GM21825 (cell line): ENCODE data around the gene AFG3L2.

ENCODE experiments used
- ATAC-seq: cut with Tn5 transposase; IDR thresholded peaks from one replicate; pipeline ENCODE4 v1.9.1; 2021; ENCODE audit warnings: mild to moderate bottlenecking, moderate library complexity; ENCODE audit not compliant: unreplicated experiment

The AFG3L2 gene

GRCh38 chr18:12327510-12328178, 49.4 kb downstream of the AFG3L2 start:
- peak; percentile 74 for ATAC-seq

GRCh38 chr18:12326711-12327460, 50.1 kb downstream of the AFG3L2 start:
- ATAC-seq: no peak

DNA sequence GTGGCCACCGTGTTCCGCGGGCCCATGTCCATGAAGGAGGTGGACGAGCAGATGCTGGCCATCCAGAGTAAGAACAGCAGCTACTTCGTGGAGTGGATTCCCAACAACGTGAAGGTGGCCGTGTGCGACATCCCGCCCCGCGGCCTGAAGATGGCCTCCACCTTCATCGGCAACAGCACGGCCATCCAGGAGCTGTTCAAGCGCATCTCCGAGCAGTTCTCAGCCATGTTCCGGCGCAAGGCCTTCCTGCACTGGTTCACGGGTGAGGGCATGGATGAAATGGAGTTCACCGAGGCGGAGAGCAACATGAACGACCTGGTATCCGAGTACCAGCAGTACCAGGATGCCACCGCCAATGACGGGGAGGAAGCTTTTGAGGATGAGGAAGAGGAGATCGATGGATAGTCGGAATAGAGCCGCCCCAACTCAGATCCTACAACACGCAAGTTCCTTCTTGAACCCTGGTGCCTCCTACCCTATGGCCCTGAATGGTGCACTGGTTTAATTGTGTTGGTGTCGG, 51.2 kb downstream of the AFG3L2 start:
- no peak for ATAC-seq

- no peak for ATAC-seq
Measured at GRCh38 chr18:12324991-12325725, 51.9 kb downstream of the AFG3L2 start.

DNA sequence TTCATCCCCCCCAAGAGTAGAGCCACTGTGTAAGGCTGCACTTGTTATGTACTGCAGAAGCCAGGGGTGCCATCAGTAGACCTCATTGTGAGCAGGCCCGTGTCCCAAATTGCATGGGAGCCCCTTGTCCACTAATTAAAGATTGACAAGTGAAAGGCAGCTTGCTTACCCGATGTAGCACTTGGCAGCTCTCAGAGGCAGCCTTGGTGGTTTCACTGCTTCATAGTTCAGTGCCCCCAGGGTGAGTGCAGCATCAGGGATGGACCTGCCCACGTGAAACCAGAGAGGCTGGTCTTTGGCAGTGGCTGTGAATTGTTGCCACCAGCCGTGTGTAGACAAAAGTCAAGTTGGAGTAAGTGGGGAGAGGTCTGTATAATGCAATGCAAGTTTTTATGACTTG, 55.7 kb downstream of the AFG3L2 start:
- peak; percentile 71 for ATAC-seq

DNA sequence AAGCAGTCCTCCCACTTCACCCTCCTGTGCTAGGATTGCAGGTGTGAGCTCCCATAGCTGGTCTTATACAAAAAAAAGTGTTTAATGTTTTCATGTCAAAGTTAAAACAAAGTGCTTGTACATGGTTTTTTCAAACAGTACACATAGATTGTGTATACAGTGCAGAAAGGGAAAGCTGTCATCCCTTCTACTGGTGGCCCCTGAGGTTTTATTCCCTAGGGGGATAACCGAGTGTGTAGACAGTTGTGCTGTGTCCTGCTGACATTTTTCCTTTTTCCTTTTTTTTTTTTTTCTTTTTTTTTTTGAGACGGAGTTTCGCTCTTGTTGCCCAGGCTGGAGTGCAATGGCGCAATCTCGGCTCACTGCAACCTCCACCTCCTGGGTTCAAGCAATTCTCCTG, 58.2 kb downstream of the AFG3L2 start:
- no peak for ATAC-seq

DNA sequence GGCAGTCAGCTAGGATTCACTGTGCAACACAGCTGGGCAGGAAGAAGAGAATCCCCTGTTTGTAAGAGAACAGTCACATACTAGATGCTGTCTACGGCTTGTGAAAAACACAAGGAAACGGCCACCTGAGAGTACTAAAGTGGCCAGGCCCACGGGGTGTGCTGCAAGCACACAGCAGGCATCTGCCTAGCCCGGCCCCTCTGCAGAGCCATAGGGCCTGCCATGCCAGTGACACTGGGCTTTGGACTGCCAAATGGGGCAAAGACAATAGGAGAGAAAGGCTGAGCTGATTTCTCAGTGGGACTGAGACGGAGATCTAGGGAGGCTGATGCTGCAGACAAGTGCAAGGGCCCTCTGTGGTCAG, 58.7 kb downstream of the AFG3L2 start:
- no peak for ATAC-seq

DNA sequence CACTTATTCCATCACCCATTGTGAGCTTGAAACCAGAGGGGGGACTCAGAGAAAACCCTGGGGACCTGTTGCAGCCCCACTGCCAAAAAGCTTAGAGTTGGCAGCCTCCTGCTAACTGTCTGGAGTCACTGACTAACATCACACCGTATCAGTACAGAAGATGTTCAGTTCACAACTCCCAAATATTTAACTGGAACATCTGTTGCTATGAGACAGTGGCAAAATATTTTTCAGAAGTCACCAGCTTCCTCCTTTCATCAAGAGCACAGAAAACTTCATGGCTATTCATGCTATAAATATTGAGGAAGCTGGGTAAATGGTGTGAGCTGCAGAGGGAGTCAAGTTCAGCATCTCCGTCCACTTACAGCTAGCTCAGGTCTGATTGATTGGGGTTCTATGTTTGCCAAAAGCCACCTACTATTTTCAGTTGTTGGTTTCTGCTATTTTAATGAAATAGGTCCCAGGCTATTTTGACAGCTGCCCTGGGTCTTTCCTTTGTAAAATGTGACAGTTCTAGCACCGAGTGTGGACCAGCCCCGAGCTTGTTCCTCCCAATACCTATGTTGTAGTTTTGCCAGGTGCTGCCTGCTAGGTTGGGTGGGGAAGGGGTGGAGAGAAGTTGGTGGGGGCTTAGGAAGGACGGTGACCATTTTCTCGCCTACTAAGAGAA, 59.2 kb downstream of the AFG3L2 start:
- no peak for ATAC-seq

- ATAC-seq: no peak
Measured at GRCh38 chr18:12315911-12316310, 61.1 kb downstream of the AFG3L2 start.

DNA sequence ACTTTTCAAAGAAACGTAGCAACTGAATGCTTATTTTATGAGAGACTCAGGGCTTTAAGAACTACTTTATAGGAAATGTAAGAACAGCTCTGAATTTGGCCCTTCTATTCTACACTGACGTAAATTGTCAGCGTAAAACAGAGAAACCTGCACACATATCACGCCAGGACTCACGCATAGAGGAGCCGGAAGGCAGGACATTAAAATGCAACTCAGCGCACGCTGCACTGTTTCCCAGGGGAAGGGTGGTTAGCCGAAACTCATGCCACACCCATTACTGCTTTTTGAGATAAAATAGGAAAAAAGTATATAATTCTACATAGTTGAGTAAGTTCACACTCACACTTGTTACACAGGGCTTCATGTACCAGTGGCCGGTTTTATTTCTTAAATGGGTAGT, 61.5 kb downstream of the AFG3L2 start:
- ATAC-seq: no peak

DNA sequence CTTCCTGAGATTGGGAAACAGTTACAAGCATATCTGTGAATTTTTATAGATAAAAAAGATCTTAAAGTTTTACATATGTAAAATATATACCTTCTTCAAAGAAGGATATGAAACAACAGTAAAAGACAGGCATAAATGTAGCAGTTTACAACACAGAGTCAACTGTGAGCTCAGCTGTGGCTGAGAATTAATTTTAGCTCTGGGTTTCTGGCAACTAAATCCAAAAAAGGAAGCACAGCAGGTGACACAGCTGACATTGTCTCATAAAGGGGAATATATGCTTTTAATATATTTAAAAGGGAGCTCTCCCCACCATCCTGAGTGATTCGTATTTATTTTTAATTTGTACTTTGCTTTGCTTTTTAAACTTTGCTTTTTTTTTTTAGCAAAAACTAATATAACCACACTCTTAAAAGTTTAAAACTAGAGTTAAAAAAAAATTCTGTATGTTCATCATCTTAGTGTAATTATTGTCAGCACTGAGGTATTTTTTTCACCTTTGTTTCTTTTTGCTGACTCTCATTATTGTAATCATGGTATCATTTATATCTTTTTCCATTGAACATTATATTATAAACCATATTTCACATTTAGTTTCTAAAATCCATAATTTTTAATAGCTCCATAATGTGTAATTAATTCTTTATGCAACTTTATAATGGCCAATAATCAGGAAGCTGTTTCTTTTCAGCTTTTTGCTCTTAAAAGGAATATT, 62.3 kb downstream of the AFG3L2 start:
- no peak for ATAC-seq

DNA sequence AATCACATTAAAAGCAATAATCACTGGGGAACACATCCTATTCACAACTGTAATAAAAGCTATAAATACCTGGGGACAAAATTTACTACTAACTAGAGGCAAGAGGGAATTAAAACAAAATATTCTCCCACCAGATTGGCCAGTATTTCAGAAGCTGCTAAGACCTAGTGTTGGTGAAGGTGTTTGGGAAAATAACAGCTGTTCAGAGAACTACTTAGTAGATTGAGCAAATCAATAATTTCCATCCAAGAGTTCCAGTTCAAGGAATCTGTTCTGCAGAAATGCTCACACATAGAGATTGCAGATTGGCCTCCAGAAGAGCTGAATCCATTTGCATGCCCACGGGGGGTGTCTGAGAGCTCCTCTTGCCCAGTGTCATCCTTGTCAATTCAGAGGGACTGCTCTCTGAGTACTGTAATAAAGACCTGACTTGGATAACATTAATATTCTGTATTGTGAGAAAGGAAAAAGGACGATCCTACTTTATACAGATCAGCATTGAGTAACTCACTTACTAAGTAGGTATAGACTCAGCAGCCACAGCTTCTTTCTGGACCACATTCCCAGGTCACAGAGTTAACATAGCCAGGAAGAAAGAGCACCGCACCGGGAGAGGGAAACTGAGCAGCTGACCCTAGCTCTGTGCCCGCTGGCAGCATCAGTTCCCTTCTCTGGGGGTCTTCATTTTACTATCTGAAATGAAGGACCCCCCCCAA, 63.3 kb downstream of the AFG3L2 start:
- ATAC-seq: no peak

DNA sequence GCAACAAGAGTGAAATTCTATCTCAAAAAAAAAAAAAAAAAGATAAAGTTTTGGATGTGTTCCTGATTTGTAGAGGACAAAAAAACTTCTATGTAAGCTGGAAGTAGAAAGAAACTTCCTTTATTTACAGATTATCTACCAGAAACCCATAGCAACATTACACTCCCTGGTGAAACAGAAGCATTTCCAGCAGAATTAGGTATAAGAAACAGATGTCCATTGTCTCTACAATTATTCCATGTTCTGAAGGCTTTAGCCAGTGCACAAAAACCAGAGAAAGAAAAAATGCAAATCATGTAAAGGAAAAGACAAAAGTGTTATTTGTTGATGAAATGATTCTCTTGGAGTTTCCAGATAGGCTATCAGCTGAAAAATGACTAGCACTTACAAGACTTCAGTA, 64.1 kb downstream of the AFG3L2 start:
- ATAC-seq: no peak

DNA sequence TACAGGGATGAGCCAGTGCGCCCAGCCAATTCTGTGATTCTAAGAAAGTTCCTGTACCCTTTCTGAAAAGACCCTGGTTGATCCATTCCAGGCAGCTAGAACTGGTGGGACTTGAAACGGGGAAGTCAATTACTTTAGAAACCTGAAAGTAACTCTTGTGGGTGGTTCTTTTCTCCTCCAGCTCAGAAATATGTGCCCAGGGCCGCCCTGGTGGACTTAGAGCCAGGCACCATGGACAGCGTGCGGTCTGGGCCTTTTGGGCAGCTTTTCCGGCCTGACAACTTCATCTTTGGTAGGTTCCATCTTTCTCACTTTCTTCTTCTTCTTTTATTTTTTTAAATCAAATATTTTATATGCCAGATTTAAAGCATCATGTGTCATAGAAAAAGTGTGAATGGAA, 66.3 kb downstream of the AFG3L2 start:
- no peak for ATAC-seq

- ATAC-seq: no peak
Measured at GRCh38 chr18:12309683-12310198, 67.3 kb downstream of the AFG3L2 start.

DNA sequence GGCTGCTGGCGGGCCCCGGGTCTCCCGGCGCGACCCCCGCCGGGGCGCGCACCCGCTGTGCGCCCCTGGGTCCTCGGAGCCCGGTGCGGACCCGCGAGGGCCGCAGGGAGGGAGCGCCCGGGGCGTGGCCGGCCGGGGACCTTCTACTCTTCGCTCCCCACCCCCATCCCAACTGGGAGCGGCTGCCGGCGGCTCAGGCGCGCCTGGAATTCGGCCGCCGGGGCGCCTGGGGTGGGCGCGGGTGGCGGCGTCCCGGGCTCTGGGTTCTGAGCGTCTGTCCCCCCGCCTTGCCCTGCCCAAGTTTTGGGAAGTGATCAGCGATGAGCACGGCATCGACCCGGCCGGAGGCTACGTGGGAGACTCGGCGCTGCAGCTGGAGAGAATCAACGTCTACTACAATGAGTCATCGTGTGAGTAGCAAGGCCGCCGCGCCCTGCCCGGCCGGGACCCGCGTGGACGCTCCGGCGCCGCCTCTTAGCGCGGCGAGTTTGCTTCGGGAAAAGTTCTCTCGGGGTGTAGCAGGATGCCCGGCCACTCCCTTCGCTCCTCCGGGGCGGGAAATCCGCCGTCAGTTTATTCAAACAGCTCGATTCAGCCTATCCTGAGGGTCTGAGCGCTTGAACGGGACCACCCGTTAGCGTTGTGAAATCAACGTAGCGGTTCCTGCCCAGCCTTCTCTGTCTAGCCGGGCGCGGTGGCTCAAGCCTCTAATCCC, 68.5 kb downstream of the AFG3L2 start:
- peak; percentile 40 for ATAC-seq

DNA sequence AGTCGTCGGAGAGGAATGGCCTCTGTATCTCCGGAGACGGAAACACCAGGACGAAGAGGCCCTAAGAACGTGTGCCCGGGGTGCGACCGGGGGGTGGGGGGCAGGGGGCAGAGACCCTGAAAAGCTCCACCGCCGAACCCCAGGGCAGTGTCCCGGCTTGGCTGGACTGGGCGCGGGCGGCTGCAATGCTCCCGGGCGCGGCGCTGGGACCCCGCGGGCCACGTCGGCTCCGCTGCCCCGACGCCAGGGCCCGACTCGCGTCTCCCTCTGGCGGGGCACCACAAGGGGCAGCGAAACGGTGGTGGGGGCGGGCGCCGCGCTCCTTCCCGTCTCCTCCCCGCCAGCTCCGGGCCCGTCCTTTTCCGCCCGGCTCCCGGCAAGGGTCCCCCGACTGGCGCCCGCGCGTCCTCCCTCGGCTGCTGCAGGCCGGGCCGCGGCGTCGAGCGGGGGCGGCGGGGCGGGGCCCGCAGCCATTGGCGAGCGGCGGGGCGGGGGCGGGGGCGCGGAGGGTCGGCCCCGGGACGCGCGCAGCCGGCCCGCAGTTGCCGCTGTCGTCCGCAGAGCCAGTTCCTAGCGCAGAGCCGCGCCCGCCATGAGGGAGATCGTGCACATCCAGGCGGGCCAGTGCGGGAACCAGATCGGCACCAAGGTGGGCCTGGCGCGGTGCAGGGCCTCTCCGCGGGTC, 69.2 kb downstream of the AFG3L2 start, which contains the start of gene TUBB6:
Gene TUBB6 (plus strand): TSS at position 541 of the 685 bp plus-strand sequence. CDS start 52 bp downstream, at position 593.
- ATAC-seq: peak; percentile 71
